ENCODE measurements around the gene ZNF516.

DNA sequence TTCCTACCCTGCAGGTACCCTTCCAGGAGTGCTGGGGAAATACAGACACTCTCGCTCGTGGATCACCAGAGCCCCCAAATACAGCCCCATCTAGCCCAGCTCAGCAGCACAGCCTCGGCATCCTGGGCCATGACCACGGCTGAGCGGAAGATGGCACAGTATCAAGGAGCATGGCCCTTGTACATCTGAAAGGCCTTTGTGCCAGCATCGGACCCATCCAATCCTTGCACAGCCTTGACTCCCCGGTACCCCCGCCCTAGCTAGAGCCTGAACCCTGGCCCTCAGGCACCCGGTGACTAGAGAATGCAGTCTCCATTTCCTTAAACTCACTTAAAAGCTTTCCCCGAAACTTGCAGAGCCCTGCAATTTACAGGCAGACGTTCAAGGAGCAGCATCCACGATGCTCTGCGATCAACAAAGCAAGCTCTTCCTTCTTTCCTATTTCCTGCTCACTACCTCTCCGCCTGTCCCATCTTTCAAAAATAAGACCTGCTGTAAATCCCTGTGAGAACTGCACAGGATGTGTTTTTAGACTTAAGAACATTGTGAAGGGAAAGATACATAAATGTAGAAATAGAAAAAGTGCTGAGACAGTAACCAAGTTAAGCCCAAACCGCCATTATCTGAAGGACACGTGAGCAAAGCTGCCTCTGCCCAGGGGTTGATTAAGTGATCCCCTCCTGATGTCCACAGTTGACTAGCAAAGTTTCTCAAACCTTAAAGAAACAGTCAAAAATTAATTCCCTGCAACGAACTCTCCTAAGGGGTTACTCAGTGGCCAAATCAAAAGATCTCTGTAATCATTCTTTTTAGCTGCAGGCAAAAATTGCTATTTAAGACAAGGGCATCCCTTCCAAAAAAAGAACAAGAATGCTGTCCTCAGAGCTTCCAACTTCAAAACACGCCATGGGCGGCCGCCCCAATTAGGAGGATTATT is 48.5 kb downstream of the ZNF516 start:
- no peak for TF ChIP-seq CTCF (IDR thresholded peaks at IDR 0.05)
- TF ChIP-seq EP300 (IDR thresholded peaks at IDR 0.05) = no peak
- no peak for TF ChIP-seq POLR2AphosphoS5 (IDR thresholded peaks at IDR 0.05)

All from sigmoid colon (tissue), 4 donors.